Hematopoietic multipotent progenitor cell treated with erythropoietin and hydrocortisone succinate and interleukin-3 and kit ligand, for 8 days (in vitro differentiated cells): ENCODE results near the gene SLC9A6.
"Not testable (repeated sequence)": the region's sequence is repeated elsewhere in the genome, so short reads cannot be mapped to it uniquely, and the experiment has no call there.

Experiments
- DNase-seq: peaks from one replicate; pipeline ENCODE4 v3.0.0-alpha.2; 2015

SLC9A6 gene

DNA sequence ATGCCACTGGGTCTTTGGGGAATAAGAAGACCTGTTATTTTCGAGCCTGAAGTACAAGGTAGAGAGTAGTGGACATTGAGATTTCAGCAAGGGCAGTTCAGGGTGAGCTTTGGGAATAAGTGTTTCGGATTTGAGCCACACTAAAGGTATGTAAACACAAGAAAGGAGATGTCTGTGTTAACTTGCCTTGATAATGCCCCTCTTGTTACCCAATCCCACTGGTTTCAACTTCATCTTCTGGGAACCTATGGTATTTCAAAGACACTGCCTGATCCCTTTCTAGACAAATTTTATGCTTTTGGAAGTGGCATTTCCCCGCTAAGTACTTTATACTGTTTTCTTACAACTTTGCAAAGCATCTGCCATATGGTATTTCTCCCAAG, 79.4 kb downstream of the SLC9A6 start:
- no peak for DNase-seq

DNA sequence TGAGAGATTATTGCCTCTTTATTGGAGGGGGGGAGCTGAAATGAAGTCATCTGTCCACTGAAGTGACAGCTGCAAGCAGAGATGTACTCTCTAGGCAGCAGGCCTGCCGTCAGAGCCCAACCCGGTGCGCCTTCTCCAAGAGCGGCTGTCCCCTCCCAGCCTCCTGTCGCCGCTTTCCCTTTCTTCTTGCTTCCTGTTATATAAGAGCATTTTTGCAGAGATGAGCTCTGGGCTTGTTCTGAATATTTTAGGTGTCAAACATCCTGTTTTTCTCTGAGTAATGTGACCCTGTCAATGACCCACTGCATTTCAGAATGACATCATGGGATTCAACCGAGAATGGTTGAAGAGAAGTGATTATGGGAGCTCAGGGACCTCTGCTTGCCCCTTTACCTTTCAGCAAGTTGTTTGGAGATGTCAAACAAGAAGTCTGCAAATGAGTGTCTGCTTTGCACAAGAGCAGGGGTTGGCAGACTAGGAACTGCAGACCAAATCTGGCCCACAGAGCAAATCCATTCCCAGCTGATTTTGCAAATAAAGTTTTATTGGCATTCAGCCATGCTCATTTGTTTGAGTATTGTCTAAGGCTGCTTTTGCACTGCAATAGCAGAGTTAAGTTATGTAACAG, 79.9 kb downstream of the SLC9A6 start:
- no peak for DNase-seq

DNA sequence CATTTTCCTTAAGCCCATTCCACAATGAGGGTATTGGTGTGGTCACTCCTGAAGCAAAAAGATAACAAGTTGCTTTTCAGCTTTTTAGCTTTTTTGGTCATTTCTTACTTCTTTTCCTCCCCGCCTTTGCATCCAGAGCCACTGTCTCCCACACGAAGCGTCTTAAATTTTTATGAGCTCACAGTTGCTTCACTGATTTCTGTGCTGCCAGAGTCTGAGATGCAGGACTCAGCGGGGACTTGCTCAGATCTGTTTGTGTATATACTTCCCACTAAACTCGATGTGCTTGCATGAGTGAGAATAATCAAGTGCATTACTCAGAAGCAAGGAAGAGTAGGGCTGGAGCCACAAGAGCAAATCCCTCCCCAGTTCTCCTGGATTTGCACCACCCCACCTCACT, 81.9 kb downstream of the SLC9A6 start:
- DNase-seq = no peak

DNA sequence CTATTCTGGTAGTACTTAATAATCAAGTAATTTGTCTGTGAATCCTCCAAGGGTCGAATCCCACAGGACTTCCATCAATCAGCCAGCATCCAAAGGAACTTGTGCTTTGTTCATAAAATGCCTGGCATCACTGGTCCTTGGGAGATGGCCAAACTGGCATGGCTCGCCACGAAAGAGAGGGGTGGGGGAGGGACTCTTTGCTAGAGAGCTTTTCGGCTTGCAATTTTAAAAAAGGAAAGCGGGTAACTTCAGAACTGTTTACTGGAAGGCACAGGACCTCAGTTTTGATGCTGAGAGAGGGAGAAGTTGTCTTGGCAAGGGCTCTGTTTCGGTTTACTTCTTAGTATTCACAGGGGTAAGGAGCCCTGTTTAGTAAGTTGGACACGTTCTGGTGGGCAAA, 82.7 kb downstream of the SLC9A6 start:
- DNase-seq = no peak

GRCh38 chrX:136076942-136077341, 91.7 kb downstream of the SLC9A6 start:
- DNase-seq = no peak

GRCh38 chrX:136080766-136081165, 95.5 kb downstream of the SLC9A6 start:
- no peak for DNase-seq

- DNase-seq = no peak
Observed at GRCh38 chrX:136086521-136086920, 101.3 kb downstream of the SLC9A6 start.

DNA sequence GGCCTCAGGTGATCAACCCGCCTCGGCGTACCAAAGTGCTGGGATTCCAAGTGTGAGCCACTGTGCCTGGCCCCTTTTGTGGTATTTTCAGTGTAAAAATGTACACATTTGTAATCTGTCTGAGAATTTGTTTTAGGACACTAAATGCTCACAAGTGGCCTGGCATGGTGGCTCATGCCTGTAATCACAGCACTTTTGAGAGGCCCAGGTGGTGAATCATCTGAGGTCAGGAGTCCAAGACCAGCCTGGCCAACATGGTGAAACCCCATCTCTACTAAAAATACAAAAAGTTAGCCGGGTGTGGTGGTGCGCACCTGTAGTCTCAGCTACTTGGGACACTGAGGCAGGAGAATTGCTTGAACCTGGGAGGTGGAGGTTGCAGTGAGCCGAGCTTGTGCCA, 106.7 kb downstream of the SLC9A6 start:
- DNase-seq = not testable (repeated sequence)

- DNase-seq = no peak
Observed at GRCh38 chrX:136094962-136095361, 109.7 kb downstream of the SLC9A6 start.
